Upper lobe of right lung (tissue), 1 donor: ENCODE data around the gene KIAA1755. TPM values are rescaled to one million over a fixed set of nuclear protein-coding genes. Genes with fewer than 3 reads are reported as not detected.
A peak's percentile ranks its signal among the peaks of the same experiment; 100 is the strongest.

Source experiments
- ATAC-seq: fragments of 200-7000 bp; cut with Tn5 transposase; one replicate; pipeline ENCODE4 v1.9.1; 2020; ENCODE audit warnings: mild to moderate bottlenecking, moderate library complexity
- DNase-seq: peaks from one replicate; pipeline ENCODE4 v3.0.0-alpha.2; 2020
- H3K27ac ChIP-seq: fragments of 200-600 bp; one replicate; pipeline ENCODE4 v1.8.0; 2022
- H3K27me3 ChIP-seq: fragments of 200-600 bp; one replicate; pipeline ENCODE4 v1.8.0; 2022; ENCODE audit warnings: mild to moderate bottlenecking
- H3K36me3 ChIP-seq: fragments of 200-600 bp; one replicate; pipeline ENCODE4 v1.8.0; 2022
- H3K4me1 ChIP-seq: fragments of 200-600 bp; one replicate; pipeline ENCODE4 v1.8.0; 2022
- H3K4me3 ChIP-seq: fragments of 200-600 bp; one replicate; pipeline ENCODE4 v1.8.0; 2022; ENCODE audit warnings: mild to moderate bottlenecking
- H3K9me3 ChIP-seq: fragments of 200-600 bp; one replicate; pipeline ENCODE4 v1.8.0; 2022
- CTCF ChIP-seq: fragments of 200-600 bp; IDR thresholded peaks from one replicate; pipeline ENCODE4 v1.8.0; 2022; ENCODE audit warnings: antibody characterized with exemption
- intact Hi-C: fragments of 100-400 bp; cut with DNase I; formaldehyde crosslinking; loops from one replicate; pipeline ENCODE4 v1.11.0; 2022
- total RNA-seq: library from RNA; stranded (reverse); fragmentation: NEBNext Ultra II Directional; extraction: Animal tissue kit (Norgen Biotek cat#: 25700); gene quantifications from one replicate; pipeline ENCODE4 v1.2.1, GENCODE V29; 2021
- donor health status: DM: no; HTN: yes; CAD: no; lungs with severe emphysema.

Gene KIAA1755
- total RNA-seq, 1 donor from 2014 or later = 2.3 TPM

DNA sequence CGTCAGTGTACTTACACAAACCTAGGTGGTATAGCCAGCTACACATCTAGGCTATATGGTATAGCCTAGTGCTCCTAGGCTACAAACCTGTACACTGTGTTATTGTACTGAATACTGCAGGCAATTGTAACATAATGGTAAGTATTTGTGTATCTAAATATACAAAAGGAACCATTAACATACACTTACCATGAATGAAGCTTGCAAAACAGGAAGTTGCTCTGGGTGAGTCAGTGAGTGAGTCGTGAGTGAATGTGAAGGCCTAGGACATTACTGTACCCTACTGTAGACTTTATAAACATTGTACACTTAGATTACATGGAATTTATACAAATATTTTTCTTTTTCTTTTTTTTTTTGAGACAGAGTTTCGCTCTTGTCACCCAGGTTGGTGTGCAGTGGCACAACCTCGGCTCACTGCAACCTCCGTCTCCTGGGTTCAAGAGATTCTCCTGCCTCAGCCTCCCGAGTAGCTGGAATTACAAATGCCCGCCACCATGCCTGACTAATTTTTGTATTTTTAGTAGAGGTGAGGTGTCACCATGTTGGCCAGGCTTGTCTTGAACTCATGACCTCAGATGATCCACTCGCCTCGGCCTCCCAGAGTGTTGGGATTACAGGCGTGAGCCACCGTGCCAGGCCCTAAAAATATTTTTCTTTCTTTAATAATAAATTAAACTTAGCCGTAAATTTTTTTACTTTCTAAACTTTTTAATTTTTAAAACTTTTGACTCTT lies 15.4 kb upstream of the KIAA1755 start:
- Histone ChIP-seq H3K36me3 (no peaks in the 10 kb centered on the region), H3K4me1 (no peaks in the 10 kb centered on the region), H3K27ac (no peak overlapping the region), H3K9me3 (no peaks in the 10 kb centered on the region), H3K4me3 (no peak overlapping the region), H3K27me3 (no peaks in the 10 kb centered on the region)
- TF ChIP-seq CTCF = no peak
- peak; percentile 45 for ATAC-seq
- no peak for DNase-seq
- intact Hi-C loops = no loop called here

DNA sequence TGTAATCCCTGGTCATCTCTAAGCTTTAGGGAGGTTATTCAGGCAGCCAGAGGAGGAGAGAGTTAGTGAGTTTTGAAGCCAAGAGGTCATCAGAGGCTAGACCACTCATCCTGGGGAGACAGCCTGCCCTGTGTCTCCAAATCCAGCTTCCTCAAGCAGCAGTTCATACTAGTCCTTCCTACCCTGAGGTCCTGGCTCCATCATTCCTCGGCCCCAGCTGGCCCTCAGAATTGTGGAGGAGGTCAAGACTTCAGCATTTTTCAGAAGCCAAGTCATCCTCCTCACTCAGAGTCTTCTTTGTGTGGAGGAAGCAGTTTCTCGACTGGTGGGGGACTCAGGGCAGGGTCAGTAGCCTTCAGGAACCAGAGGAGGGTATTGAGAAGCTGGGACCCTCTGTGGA lies 12.4 kb upstream of the KIAA1755 start:
- ATAC-seq = no peak
- H3K4me3 ChIP-seq = no peak overlapping the region
- no peaks in the 10 kb centered on the region for H3K27me3 ChIP-seq
- no peak for TF ChIP-seq CTCF
- intact Hi-C loops = no loop called here
- H3K4me1 ChIP-seq = no peaks in the 10 kb centered on the region
- no peaks in the 10 kb centered on the region for H3K36me3 ChIP-seq
- H3K27ac ChIP-seq = no peak overlapping the region
- H3K9me3 ChIP-seq = no peaks in the 10 kb centered on the region
- no peak for DNase-seq

DNA sequence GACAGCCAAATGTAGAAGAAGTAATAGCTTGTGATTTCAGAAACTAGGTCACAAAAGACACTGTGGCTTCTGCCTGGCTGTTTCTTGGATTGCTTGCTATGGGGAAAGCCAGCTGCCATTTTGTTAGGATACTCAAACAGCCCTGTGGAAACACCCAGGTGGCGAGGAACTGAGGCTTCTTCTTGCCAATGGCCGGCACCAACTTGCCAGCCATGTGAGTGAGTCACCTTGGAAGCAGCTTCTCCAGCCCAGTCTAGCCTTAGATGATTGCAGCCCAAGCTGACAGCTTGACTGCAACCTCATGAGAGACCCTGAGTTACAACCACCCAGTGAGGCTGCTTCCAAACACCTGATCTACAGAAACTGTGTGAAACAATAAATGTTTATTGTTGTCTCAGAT lies 11.9 kb upstream of the KIAA1755 start:
- H3K9me3 ChIP-seq = no peaks in the 10 kb centered on the region
- no peaks in the 10 kb centered on the region for H3K27me3 ChIP-seq
- DNase-seq (no peak), ATAC-seq (no peak)
- no peak for TF ChIP-seq CTCF
- H3K27ac ChIP-seq = no peak overlapping the region
- intact Hi-C loops = no loop called here
- peaks cover 5% of the 10 kb centered on the region for H3K4me1 ChIP-seq
- no peak overlapping the region for H3K4me3 ChIP-seq
- no peaks in the 10 kb centered on the region for H3K36me3 ChIP-seq

DNA sequence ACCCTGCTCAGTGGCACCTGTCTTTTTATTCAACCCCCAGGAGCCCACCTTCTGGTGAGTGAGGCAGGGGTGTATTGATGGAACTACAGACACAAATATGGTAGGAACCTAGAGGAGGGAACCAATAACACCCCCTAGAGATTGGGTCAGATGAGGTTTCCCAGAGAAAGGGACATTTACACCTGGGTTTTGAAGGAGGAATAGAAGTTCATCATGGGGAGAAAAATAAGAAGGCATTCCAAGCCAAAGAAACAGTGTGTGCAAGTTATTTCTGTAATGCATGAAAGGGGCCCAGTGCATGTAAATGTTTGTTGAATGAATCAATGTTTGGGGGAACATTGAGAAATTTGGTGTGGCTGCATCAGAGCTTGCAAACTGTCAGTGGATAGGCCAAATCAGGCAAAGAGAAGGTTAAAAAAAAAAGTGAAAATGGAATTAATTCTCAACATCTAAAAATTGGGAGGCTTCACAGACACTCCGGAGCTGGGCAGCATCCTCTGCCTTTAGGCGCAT lies 11.1 kb upstream of the KIAA1755 start:
- H3K4me1 ChIP-seq = peaks cover 8% of the 10 kb centered on the region
- H3K9me3 ChIP-seq = no peaks in the 10 kb centered on the region
- H3K36me3 ChIP-seq = no peaks in the 10 kb centered on the region
- no peak overlapping the region for H3K27ac ChIP-seq
- ATAC-seq (no peak), DNase-seq (no peak)
- no peaks in the 10 kb centered on the region for H3K27me3 ChIP-seq
- TF ChIP-seq CTCF = no peak
- intact Hi-C loops = no loop called here
- no peak overlapping the region for H3K4me3 ChIP-seq

DNA sequence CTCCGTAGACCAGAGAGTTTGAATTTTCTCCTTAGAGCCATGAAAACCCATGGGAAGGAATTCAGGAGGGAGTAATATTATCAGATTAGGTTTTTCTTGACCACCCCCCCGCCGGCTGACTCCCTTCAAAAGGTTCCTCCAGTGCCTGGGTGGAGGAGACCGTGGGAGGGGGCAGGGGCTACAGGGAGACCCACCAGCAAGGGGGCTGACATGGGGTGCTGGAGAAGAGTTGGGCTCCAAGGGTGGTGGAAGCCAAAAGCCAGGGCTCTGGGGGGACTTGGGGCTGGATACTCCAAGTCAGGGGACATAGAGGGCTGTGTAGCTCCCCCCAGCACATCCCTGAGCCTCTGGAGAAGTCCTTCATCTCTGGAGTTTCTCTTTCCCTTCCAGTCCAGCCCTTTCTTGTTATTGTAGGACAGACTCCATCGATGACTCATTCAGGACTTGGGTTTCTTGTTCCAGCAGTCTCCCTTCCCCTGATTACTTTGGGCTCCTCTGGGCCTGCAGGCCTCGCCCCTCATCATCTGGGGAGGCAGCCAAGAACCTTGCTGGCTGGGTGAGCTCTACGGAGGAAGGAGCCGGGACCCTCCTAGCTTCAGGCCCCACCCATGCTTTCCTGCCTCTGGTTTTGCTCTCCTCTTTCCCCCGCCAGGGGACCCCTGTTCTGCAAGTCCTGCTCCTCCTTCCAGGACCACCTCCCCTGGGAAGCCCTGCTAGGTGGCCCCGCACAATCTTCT lies 10.5 kb upstream of the KIAA1755 start:
- intact Hi-C loops = no loop called here
- Histone ChIP-seq H3K36me3 (no peaks in the 10 kb centered on the region), H3K4me3 (no peak overlapping the region), H3K27ac (no peak overlapping the region), H3K9me3 (no peaks in the 10 kb centered on the region), H3K4me1 (peaks cover 8% of the 10 kb centered on the region), H3K27me3 (no peaks in the 10 kb centered on the region)
- DNase-seq (no peak), ATAC-seq (peak; percentile 37)
- no peak for TF ChIP-seq CTCF
